Activated CD4-positive, alpha-beta T cell treated with anti-CD3 and anti-CD28 coated beads, Interleukin-2, amount 50 U/mL, for 4 hours (primary cell): Measurements from ENCODE around the gene FDX1.

Experiments
- DNase-seq, 2 experiments: peaks; one replicate each; pipeline ENCODE4 v3.0.0-alpha.2; 2020

The FDX1 gene

GRCh38 chr11:110513259-110513801, 83.6 kb downstream of the FDX1 start:
- DNase-seq, result no peak

GRCh38 chr11:110513846-110514437, 84.2 kb downstream of the FDX1 start:
- no peak for DNase-seq
